Panc1 (cell line): ENCODE results near the gene PIP5K1C.

ENCODE experiments used
- CTCF ChIP-seq: fragments of 450-650 bp; IDR thresholded peaks from 2 replicates; pipeline ENCODE4 v1.5.1; 2017; ENCODE audit warnings: mild to moderate bottlenecking
- POLR2AphosphoS5 ChIP-seq: IDR thresholded peaks from 2 replicates; pipeline ENCODE4 v1.6.1; 2012; ENCODE audit warnings: mild to moderate bottlenecking, low read depth, low read length, moderate library complexity
- REST ChIP-seq, 2 experiments: IDR thresholded peaks; 2 replicates each; pipeline ENCODE4 v1.6.1; 2011 to 2012; ENCODE audit warnings: low read depth in 2 of 2, control low read depth in 1 of 2, low read length in 1 of 2, mild to moderate bottlenecking in 1 of 2, moderate library complexity in 1 of 2; ENCODE audit not compliant: insufficient read depth in 1 of 2
- TCF7L2 ChIP-seq: IDR thresholded peaks from 2 replicates; pipeline ENCODE4 v1.6.1; 2011; ENCODE audit warnings: mild to moderate bottlenecking, low read depth, low read length, inconsistent platforms

GRCh38 chr19:3661284-3662238 is 38.7 kb downstream of the PIP5K1C start:
- TF ChIP-seq REST (IDR thresholded peaks at IDR 0.05; ENCODE audit: insufficient read depth in 1 of 2, low read depth in 2 of 2, low read length in 1 of 2) (no peak), CTCF (no peak), TCF7L2 (no peak), POLR2AphosphoS5 (no peak)
